ENCODE results near the gene PKM.

The PKM gene

GRCh38 chr15:72155635-72156616 is 75.1 kb downstream of the PKM start:
- WGBS (ENCODE audit: insufficient coverage), result 19% methylated on average over 14 of the region's 19 CpGs
- CTCF ChIA-PET, result interaction anchor here (0.7 to 1.9 kb wide), 18 partner anchors 11 to 412 kb away, joined by 3 to 11 read pairs (median 4); no protein-coding TSS in a partner anchor
- Histone ChIP-seq H3K4me1 (ENCODE audit: control extremely low read depth in 1 of 4, control insufficient read depth in 4 of 4, insufficient read depth in 4 of 4, low read length in 3 of 4) (peaks cover 0 to 9% (median 5%) of the 10 kb centered on the region in 4 experiments), H3K4me3 (ENCODE audit: control insufficient read depth in 1 of 7, extremely low read depth in 1 of 7, insufficient read depth in 4 of 7, low read depth in 2 of 7, low read length in 6 of 7) (peak overlapping the region in 6 of 7 experiments; percentile 40 to 85 (median 64)), H3K36me3 (ENCODE audit: control insufficient read depth in 4 of 4, insufficient read depth in 4 of 4, low read length in 3 of 4) (no peaks in the 10 kb centered on the region), H3K27me3 (replicated peaks in 2 of 5; ENCODE audit: control insufficient read depth in 4 of 5, insufficient read depth in 5 of 5, low read length in 4 of 5) (no peaks in the 10 kb centered on the region), H3K9me3 (ENCODE audit: control extremely low read depth in 1 of 5, control insufficient read depth in 4 of 5, insufficient read depth in 2 of 5, low read depth in 1 of 5, low read length in 4 of 5) (no peaks in the 10 kb centered on the region), H3K27ac (ENCODE audit: insufficient read depth in 1 of 2, low read depth in 1 of 2, low read length in 2 of 2, poor library complexity in 1 of 2, severe bottlenecking in 2 of 2) (no peak overlapping the region)
- peak; percentile 77 to 89 (median 84) for DNase-seq
- POLR2A ChIA-PET, result no interaction called here

GRCh38 chr15:72155003-72155621 is 75.9 kb downstream of the PKM start:
- H3K4me3 ChIP-seq (ENCODE audit: control insufficient read depth in 1 of 7, extremely low read depth in 1 of 7, insufficient read depth in 4 of 7, low read depth in 2 of 7, low read length in 6 of 7), result peak overlapping the region in 4 of 7 experiments; percentile 55 to 85 (median 73)
- no peak for DNase-seq
- 79% methylated on average over 11 of the region's 14 CpGs for WGBS (ENCODE audit: insufficient coverage)
- ChIA-PET CTCF (interaction anchor here (1.7 to 2.2 kb wide), 2 partner anchors 351 to 353 kb away, joined by 5 to 6 read pairs; no protein-coding TSS in a partner anchor), POLR2A (no interaction called here)
- no peaks in the 10 kb centered on the region for H3K36me3 ChIP-seq (ENCODE audit: control insufficient read depth in 4 of 4, insufficient read depth in 4 of 4, low read length in 3 of 4)
- H3K27ac ChIP-seq (ENCODE audit: insufficient read depth in 1 of 2, low read depth in 1 of 2, low read length in 2 of 2, poor library complexity in 1 of 2, severe bottlenecking in 2 of 2), result no peak overlapping the region
- no peaks in the 10 kb centered on the region for H3K9me3 ChIP-seq (ENCODE audit: control extremely low read depth in 1 of 5, control insufficient read depth in 4 of 5, insufficient read depth in 2 of 5, low read depth in 1 of 5, low read length in 4 of 5)
- no peaks in the 10 kb centered on the region for H3K27me3 ChIP-seq (replicated peaks in 2 of 5; ENCODE audit: control insufficient read depth in 4 of 5, insufficient read depth in 5 of 5, low read length in 4 of 5)
- H3K4me1 ChIP-seq (ENCODE audit: control extremely low read depth in 1 of 4, control insufficient read depth in 4 of 4, insufficient read depth in 4 of 4, low read length in 3 of 4), result peaks cover 0 to 9% (median 5%) of the 10 kb centered on the region in 4 experiments

GRCh38 chr15:72154316-72154715 is 76.7 kb downstream of the PKM start:
- no peak overlapping the region for H3K4me3 ChIP-seq (ENCODE audit: control insufficient read depth in 1 of 7, extremely low read depth in 1 of 7, insufficient read depth in 4 of 7, low read depth in 2 of 7, low read length in 6 of 7)
- ChIA-PET POLR2A (no interaction called here), CTCF (interaction anchor here (0.9 to 2.2 kb wide), 4 partner anchors 13 to 353 kb away, joined by 3 to 6 read pairs (median 4); no protein-coding TSS in a partner anchor)
- H3K4me1 ChIP-seq (ENCODE audit: control extremely low read depth in 1 of 4, control insufficient read depth in 4 of 4, insufficient read depth in 4 of 4, low read length in 3 of 4), result peaks cover 0 to 9% (median 5%) of the 10 kb centered on the region in 4 experiments
- 98% methylated on average over 6 of the region's 7 CpGs for WGBS (ENCODE audit: insufficient coverage)
- no peaks in the 10 kb centered on the region for H3K27me3 ChIP-seq (replicated peaks in 2 of 5; ENCODE audit: control insufficient read depth in 4 of 5, insufficient read depth in 5 of 5, low read length in 4 of 5)
- no peaks in the 10 kb centered on the region for H3K9me3 ChIP-seq (ENCODE audit: control extremely low read depth in 1 of 5, control insufficient read depth in 4 of 5, insufficient read depth in 2 of 5, low read depth in 1 of 5, low read length in 4 of 5)
- no peaks in the 10 kb centered on the region for H3K36me3 ChIP-seq (ENCODE audit: control insufficient read depth in 4 of 4, insufficient read depth in 4 of 4, low read length in 3 of 4)
- DNase-seq, result no peak
- H3K27ac ChIP-seq (ENCODE audit: insufficient read depth in 1 of 2, low read depth in 1 of 2, low read length in 2 of 2, poor library complexity in 1 of 2, severe bottlenecking in 2 of 2), result no peak overlapping the region

GRCh38 chr15:72153269-72154000 is 77.6 kb downstream of the PKM start:
- peaks cover 0 to 9% (median 5%) of the 10 kb centered on the region in 4 experiments for H3K4me1 ChIP-seq (ENCODE audit: control extremely low read depth in 1 of 4, control insufficient read depth in 4 of 4, insufficient read depth in 4 of 4, low read length in 3 of 4)
- no peaks in the 10 kb centered on the region for H3K27me3 ChIP-seq (replicated peaks in 2 of 5; ENCODE audit: control insufficient read depth in 4 of 5, insufficient read depth in 5 of 5, low read length in 4 of 5)
- DNase-seq, result no peak
- H3K36me3 ChIP-seq (ENCODE audit: control insufficient read depth in 4 of 4, insufficient read depth in 4 of 4, low read length in 3 of 4), result no peaks in the 10 kb centered on the region
- WGBS (ENCODE audit: insufficient coverage), result 96% methylated on average over 3 of the region's 5 CpGs
- no peak overlapping the region for H3K4me3 ChIP-seq (ENCODE audit: control insufficient read depth in 1 of 7, extremely low read depth in 1 of 7, insufficient read depth in 4 of 7, low read depth in 2 of 7, low read length in 6 of 7)
- no peak overlapping the region for H3K27ac ChIP-seq (ENCODE audit: insufficient read depth in 1 of 2, low read depth in 1 of 2, low read length in 2 of 2, poor library complexity in 1 of 2, severe bottlenecking in 2 of 2)
- H3K9me3 ChIP-seq (ENCODE audit: control extremely low read depth in 1 of 5, control insufficient read depth in 4 of 5, insufficient read depth in 2 of 5, low read depth in 1 of 5, low read length in 4 of 5), result no peaks in the 10 kb centered on the region
- ChIA-PET POLR2A (no interaction called here), CTCF (interaction anchor here (0.9 to 2.2 kb wide), 5 partner anchors 12 to 352 kb away, joined by 3 to 6 read pairs (median 3); no protein-coding TSS in a partner anchor)
